GM18861 (cell line): ENCODE measurements around the gene CDYL.
A peak's percentile ranks its signal among the peaks of the same experiment; 100 is the strongest.

ENCODE experiments used
- ATAC-seq: cut with Tn5 transposase; IDR thresholded peaks from one replicate; pipeline ENCODE4 v1.9.1; 2021; ENCODE audit not compliant: unreplicated experiment

Gene CDYL

GRCh38 chr6:4802312-4802935, 26.2 kb downstream of the CDYL start:
- peak; percentile 64 for ATAC-seq

DNA sequence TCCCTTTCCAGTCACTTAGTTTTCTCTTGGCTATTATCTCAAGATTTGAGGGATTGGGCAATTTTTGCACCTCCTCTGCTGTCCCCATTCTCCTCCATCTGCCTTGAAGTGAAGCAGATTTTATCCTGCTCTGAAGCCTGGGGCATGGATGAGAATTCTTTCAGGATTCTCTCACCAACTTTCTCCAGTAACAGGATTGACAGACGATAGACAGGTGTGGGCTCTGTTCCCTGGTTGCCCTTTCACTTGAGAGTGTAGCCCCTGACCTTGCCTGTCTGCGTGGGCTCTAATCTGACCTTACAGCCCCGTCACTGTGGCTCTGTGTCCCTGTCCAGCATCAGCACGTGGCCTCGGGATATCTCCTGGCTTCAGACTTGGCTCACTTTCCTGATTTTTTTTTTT, 27.1 kb downstream of the CDYL start:
- ATAC-seq, result no peak

- ATAC-seq, result no peak
Measured at GRCh38 chr6:4804095-4804494, 27.9 kb downstream of the CDYL start.

GRCh38 chr6:4805553-4806336, 29.5 kb downstream of the CDYL start:
- ATAC-seq, result no peak

GRCh38 chr6:4806337-4806725, 30.1 kb downstream of the CDYL start:
- ATAC-seq, result no peak

DNA sequence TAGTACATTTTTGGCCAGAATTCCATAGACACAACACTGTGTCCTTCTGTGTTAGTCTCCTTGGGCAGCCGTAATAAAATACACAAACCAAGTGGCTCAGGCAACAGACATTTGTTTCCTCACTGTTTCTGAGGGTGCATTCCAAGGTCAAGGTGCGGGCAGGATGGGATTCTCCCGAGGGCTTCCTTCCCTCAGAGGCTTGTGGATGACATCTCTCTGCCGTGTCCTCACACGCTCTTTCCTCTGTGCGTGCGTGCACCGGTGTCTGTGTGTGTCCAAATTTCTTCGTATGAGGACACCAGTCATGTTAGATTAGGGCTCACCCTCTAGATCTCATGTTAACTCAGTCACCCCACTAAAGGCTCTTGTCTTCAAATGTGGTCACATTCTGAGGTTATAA, 30.6 kb downstream of the CDYL start:
- ATAC-seq, result no peak

- ATAC-seq, result no peak
Measured at GRCh38 chr6:4808396-4808795, 32.2 kb downstream of the CDYL start.

DNA sequence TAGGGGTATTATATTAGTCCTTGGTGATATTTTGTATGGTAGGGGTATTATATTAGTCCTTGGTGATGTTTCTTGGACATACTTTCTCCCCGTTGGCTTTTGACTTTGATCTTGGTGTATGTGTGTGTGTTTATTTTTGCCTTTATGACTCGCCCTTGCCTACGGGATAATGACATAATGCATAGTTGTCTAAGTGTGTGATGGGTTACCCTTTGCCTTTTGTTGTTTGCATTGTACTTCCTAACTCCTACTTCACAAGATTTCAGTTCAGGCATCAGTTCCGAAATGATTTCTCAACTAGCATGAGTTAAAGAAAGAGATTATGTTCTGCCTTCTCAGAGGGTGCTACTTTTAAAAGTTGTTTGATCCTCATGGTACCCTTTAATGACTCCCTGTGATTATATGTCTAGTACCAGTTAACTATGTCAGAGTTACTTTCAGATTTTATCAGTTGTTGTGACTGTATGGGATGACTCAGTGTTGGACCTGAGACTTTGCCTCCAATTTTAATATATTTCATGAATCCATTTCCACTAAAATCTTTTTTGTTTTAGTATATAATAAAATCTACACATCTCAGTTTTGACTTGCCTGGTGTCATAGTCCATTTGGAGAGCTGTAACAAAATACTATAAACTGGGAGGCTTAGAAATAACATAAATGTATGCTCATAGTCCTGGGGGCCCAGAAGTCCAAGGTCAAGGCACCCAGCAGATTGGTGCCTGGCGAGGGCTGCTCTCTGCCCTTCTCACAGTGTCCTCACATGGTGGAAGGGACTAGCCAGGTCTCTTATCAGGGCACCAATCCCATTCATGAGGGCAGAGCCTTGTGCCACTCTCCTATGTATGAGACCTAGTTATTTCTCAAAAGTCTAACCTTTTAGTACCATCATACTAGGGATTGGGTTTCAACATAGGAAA, 34.1 kb downstream of the CDYL start:
- no peak for ATAC-seq

DNA sequence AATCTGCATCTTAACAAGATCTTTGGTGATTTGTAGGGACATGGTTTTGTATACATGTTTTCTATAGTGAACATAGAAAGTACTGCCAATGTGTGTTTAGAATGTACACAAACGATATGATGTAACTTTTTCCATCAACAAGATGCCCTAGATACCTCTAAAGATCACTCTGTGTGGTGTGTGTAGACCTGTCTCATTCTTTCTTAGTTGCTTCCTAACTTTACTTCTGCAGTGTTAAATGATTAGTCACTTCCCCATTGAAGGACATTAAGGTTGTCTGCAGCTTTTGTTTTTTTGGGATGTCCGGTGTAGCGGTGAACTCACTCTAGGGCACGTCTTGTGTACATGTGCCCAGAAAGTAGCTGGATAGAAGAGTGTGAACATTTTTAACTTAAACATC, 35.9 kb downstream of the CDYL start:
- ATAC-seq, result no peak

GRCh38 chr6:4813055-4813454, 36.9 kb downstream of the CDYL start:
- no peak for ATAC-seq

DNA sequence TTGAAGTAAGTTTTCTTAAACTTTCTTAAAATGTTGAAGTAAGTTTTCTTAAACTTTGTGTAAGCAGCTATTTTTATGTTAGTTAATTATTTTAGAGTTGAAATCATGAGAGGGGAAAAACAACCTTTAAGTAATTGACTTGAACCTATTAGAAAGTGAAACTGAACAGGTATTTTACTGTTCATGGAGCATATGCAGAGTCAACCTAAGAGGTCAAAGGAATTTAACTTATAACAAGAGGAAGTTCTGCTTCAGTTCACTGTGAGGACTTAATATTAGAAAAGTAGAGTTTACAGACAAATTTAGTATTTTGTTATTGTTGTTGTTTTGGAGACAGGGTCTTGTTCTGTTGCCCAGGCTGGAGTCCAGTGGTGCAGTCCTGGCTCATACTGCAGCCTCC, 38.0 kb downstream of the CDYL start:
- ATAC-seq, result peak; percentile 83

DNA sequence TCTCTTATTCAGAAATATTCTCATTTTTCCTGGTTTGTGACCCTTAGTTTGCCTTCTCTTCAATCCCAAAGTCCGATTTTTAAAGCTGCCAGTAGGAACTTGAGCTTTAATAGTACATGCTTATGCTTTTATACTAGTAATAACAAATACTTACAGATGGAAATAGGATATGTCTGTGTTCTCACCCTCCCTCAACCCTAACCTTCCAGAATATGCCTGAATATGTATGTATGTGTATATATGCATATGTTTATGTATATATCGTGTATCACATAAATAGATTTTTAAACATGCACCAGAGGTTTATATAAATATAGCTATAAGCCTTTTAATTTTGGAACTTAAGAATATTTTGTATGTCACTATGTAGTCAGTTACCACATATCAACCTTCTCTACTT, 38.8 kb downstream of the CDYL start:
- ATAC-seq, result no peak

- no peak for ATAC-seq
Measured at GRCh38 chr6:4815584-4815983, 39.4 kb downstream of the CDYL start.

DNA sequence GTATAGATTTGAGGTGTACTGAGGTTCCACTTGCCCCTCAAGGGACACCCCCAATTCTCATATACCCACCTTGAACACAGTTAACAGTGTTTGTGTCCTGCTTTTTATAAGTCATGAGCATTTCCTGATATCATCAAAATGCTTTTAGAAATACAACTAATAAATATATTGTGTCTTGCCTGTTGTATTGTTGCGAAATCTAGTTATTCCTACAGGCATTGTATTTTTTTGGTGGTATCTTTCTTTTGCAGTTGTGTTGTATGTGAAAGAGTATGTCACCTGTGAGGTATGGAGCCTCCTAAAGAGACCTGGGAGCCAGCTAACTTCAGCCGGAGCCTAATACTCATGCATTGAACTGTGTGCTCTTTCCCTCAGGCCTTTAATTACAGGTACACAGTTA, 40.7 kb downstream of the CDYL start:
- ATAC-seq, result no peak

DNA sequence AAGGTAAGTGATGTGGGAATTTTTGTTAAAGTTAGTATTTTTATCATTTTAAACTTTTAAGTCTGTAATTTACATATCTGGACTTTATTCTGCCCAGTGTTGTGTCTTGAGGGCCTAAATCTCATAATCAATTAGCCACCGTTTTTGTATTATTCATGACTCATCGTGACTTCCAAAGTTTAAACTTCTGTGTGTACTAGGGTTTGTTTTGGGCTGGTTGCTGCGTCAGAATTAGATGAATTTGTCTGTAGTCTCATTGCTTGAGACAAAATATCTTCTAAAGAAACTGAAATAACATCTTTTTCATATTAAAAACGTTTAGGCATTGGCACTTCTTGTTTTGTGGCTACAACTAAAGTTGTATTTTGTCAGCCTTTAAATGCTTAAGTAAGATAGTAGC, 41.3 kb downstream of the CDYL start:
- ATAC-seq, result no peak

GRCh38 chr6:4818272-4818938, 42.2 kb downstream of the CDYL start:
- no peak for ATAC-seq

GRCh38 chr6:4819706-4820283, 43.6 kb downstream of the CDYL start:
- ATAC-seq, result no peak

- no peak for ATAC-seq
Measured at GRCh38 chr6:4820704-4821276, 44.6 kb downstream of the CDYL start.

GRCh38 chr6:4822476-4822875, 46.3 kb downstream of the CDYL start:
- no peak for ATAC-seq

- ATAC-seq, result no peak
Measured at GRCh38 chr6:4828187-4828698, 52.0 kb downstream of the CDYL start.
